CD4-positive, alpha-beta memory T cell (primary cell): ENCODE measurements around the gene STBD1. TPM values are rescaled to one million over a fixed set of nuclear protein-coding genes. Genes with fewer than 3 reads are reported as not detected.
"Not testable (repeated sequence)": the region's sequence is repeated elsewhere in the genome, so short reads cannot be mapped to it uniquely, and the experiment has no call there.

Experiments
- CTCF ChIA-PET: fragments of 350-600 bp; sonication (Branson Sonifier 250); formaldehyde crosslinking; loops from one replicate; lab custom pipeline; 2021; ENCODE audit warnings: inconsistent platforms; ENCODE audit not compliant: partially characterized antibody; lab: Charles Lee
- POLR2A ChIA-PET: fragments of 350-600 bp; sonication (Branson Sonifier 250); formaldehyde crosslinking; loops from one replicate; lab custom pipeline; 2021; ENCODE audit not compliant: partially characterized antibody; lab: Charles Lee
- DNase-seq, 5 donors: peaks; one replicate each; pipeline versions ENCODE4 v3.0.0 to v3.0.0-alpha.2; 2020 to 2022; ENCODE audit warnings: mixed read lengths in 1 of 5
- H3K27ac ChIP-seq: one replicate; pipeline ENCODE4 v1.7.0; 2013; ENCODE audit warnings: low read depth, low read length
- H3K27me3 ChIP-seq: 2 replicates; pipeline ENCODE4 v1.7.0; 2013; ENCODE audit warnings: mild to moderate bottlenecking, low read length, moderate library complexity; ENCODE audit not compliant: insufficient read depth
- H3K36me3 ChIP-seq: 2 replicates; pipeline ENCODE4 v1.7.0; 2013; ENCODE audit warnings: mild to moderate bottlenecking, low read length, moderate library complexity; ENCODE audit not compliant: insufficient read depth
- H3K4me1 ChIP-seq: 2 replicates; pipeline ENCODE4 v1.7.0; 2013; ENCODE audit warnings: mild to moderate bottlenecking, low read length, moderate library complexity; ENCODE audit not compliant: insufficient read depth
- H3K4me3 ChIP-seq, 2 donors: one replicate each; pipeline ENCODE4 v1.7.0; 2013; ENCODE audit warnings: low read length in 2 of 2, mild to moderate bottlenecking in 1 of 2
- H3K9me3 ChIP-seq, 2 donors: one replicate each; pipeline ENCODE4 v1.7.0; 2013; ENCODE audit warnings: low read length in 2 of 2, control low read depth in 1 of 2; ENCODE audit not compliant: control insufficient read depth in 1 of 2
- H3K27ac Mint-ChIP-seq, 7 donors: one replicate each; pipeline ENCODE4 v1.8.0; 2020 to 2021; ENCODE audit warnings: mixed read lengths in 7 of 7, mild to moderate bottlenecking in 6 of 7, inconsistent platforms in 3 of 7, moderate library complexity in 3 of 7
- H3K27me3 Mint-ChIP-seq, 2 donors: one replicate each; pipeline ENCODE4 v1.8.0; 2020 to 2021; ENCODE audit warnings: mixed read lengths in 2 of 2
- H3K36me3 Mint-ChIP-seq, 2 donors: one replicate each; pipeline ENCODE4 v1.8.0; 2020 to 2021; ENCODE audit warnings: mixed read lengths in 2 of 2, inconsistent platforms in 1 of 2, mild to moderate bottlenecking in 1 of 2
- H3K4me1 Mint-ChIP-seq, 4 donors: one replicate each; pipeline ENCODE4 v1.8.0; 2020 to 2021; ENCODE audit warnings: mixed read lengths in 4 of 4, mild to moderate bottlenecking in 1 of 4
- H3K4me3 Mint-ChIP-seq, 8 donors: one replicate each; pipeline ENCODE4 v1.8.0; 2020 to 2021; ENCODE audit warnings: mixed read lengths in 8 of 8, mild to moderate bottlenecking in 7 of 8, moderate library complexity in 6 of 8, inconsistent platforms in 3 of 8
- H3K9me3 Mint-ChIP-seq, 8 donors: one replicate each; pipeline ENCODE4 v1.8.0; 2020 to 2021; ENCODE audit warnings: mixed read lengths in 8 of 8, mild to moderate bottlenecking in 5 of 8, inconsistent platforms in 3 of 8, moderate library complexity in 1 of 8
- intact Hi-C: fragments of 100-400 bp; cut with micrococcal nuclease; formaldehyde crosslinking; loops from one replicate; pipeline ENCODE4 v1.15.1; 2023
- polyA plus RNA-seq, 2 donors: library from polyadenylated mRNA; unstranded; fragments of 300-500 nt; fragmentation: Illumina TruSeq; gene quantifications; one replicate each; pipeline ENCODE4 v1.2.3, GENCODE V29; 2021
- total RNA-seq, 2 experiments: library from RNA; stranded (reverse); gene quantifications; one replicate each; pipeline ENCODE4 v1.2.3, GENCODE V29; 2021

STBD1 gene
- total and polyA plus RNA-seq, 4 experiments from 2014 or later = 1.2 to 3.8 (median 3.5) TPM

- Histone ChIP-seq H3K27me3 (no peaks in the 10 kb centered on the region), H3K4me1 (no peaks in the 10 kb centered on the region), H3K4me3 (no peak overlapping the region), H3K27ac (no peak overlapping the region), H3K9me3 (no peaks in the 10 kb centered on the region), H3K36me3 (no peaks in the 10 kb centered on the region)
- Mint-ChIP-seq H3K27me3 (peaks cover 1 to 3% of the 10 kb centered on the region in 2 donors), H3K9me3 (peaks cover 0 to 12% (median 4%) of the 10 kb centered on the region in 8 donors), H3K36me3 (peaks cover 0 to 3% of the 10 kb centered on the region in 2 donors), H3K27ac (no peak overlapping the region), H3K4me1 (no peaks in the 10 kb centered on the region), H3K4me3 (no peak overlapping the region)
- intact Hi-C loops = no loop called here
- POLR2A ChIA-PET = no interaction called here
- DNase-seq = no peak
- CTCF ChIA-PET = interaction anchor here (1.6 kb wide), 1 partner anchor 163 kb away, joined by 3 read pairs; no protein-coding TSS in a partner anchor
Observed at GRCh38 chr4:76342191-76342590, 35.7 kb downstream of the STBD1 start.

- Histone ChIP-seq H3K4me1 (no peaks in the 10 kb centered on the region), H3K27me3 (no peaks in the 10 kb centered on the region), H3K27ac (no peak overlapping the region), H3K9me3 (no peaks in the 10 kb centered on the region), H3K36me3 (no peaks in the 10 kb centered on the region), H3K4me3 (no peak overlapping the region)
- no peaks in the 10 kb centered on the region for H3K4me1 Mint-ChIP-seq
- H3K27me3 Mint-ChIP-seq = peaks cover 3% of the 10 kb centered on the region in 2 donors
- H3K27ac Mint-ChIP-seq = no peak overlapping the region
- peaks cover 1 to 3% of the 10 kb centered on the region in 2 donors for H3K36me3 Mint-ChIP-seq
- H3K4me3 Mint-ChIP-seq = no peak overlapping the region
- DNase-seq = no peak
- POLR2A ChIA-PET = no interaction called here
- intact Hi-C loops = no loop called here
- CTCF ChIA-PET = interaction anchor here (1.6 kb wide), 1 partner anchor 164 kb away, joined by 3 read pairs; no protein-coding TSS in a partner anchor
- H3K9me3 Mint-ChIP-seq = peaks cover 0 to 18% (median 8%) of the 10 kb centered on the region in 8 donors
Observed at GRCh38 chr4:76342803-76343202, 36.3 kb downstream of the STBD1 start.

GRCh38 chr4:76354517-76355473, 48.3 kb downstream of the STBD1 start:
- Mint-ChIP-seq H3K4me3 (peak overlapping the region in 7 of 8 donors; percentile 7 to 77 (median 72)), H3K27me3 (peaks cover 2 to 4% of the 10 kb centered on the region in 2 donors), H3K36me3 (peaks cover 11 to 14% of the 10 kb centered on the region in 2 donors), H3K9me3 (peaks cover 5 to 31% (median 24%) of the 10 kb centered on the region in 8 donors), H3K27ac (peak overlapping the region in 3 of 7 donors; percentile 0 to 42 (median 2)), H3K4me1 (peaks cover 9 to 17% (median 13%) of the 10 kb centered on the region in 4 donors)
- H3K27ac ChIP-seq = no peak overlapping the region
- peaks cover 17% of the 10 kb centered on the region for H3K4me1 ChIP-seq
- POLR2A ChIA-PET = interaction anchor here (1.5 kb wide), 1 partner anchor 49 kb away, joined by 12 read pairs; the partner anchor contains the start of gene STBD1
- no peaks in the 10 kb centered on the region for H3K36me3 ChIP-seq
- no peak overlapping the region for H3K4me3 ChIP-seq
- H3K27me3 ChIP-seq = no peaks in the 10 kb centered on the region
- peak in 4 of 5 donors; percentile 17 to 35 (median 26) for DNase-seq
- intact Hi-C loops = no loop called here
- H3K9me3 ChIP-seq = no peaks in the 10 kb centered on the region
- CTCF ChIA-PET = interaction anchor here (0.7 to 4.4 kb wide), 7 partner anchors 8 to 175 kb away, joined by 3 to 32 read pairs (median 5); partner anchors contain the start of gene STBD1

GRCh38 chr4:76357981-76358380, 51.4 kb downstream of the STBD1 start:
- Histone ChIP-seq H3K9me3 (no peaks in the 10 kb centered on the region), H3K27me3 (no peaks in the 10 kb centered on the region), H3K27ac (no peak overlapping the region), H3K4me1 (peaks cover 17% of the 10 kb centered on the region), H3K36me3 (no peaks in the 10 kb centered on the region), H3K4me3 (no peak overlapping the region)
- DNase-seq = no peak
- peaks cover 9 to 17% (median 13%) of the 10 kb centered on the region in 4 donors for H3K4me1 Mint-ChIP-seq
- POLR2A ChIA-PET = no interaction called here
- intact Hi-C loops = no loop called here
- peaks cover 4% of the 10 kb centered on the region in 2 donors for H3K27me3 Mint-ChIP-seq
- H3K27ac Mint-ChIP-seq = peak overlapping the region in 1 of 7 donors; percentile 5
- H3K9me3 Mint-ChIP-seq = peaks cover 6 to 42% (median 32%) of the 10 kb centered on the region in 8 donors
- CTCF ChIA-PET = no interaction called here
- peaks cover 12 to 14% of the 10 kb centered on the region in 2 donors for H3K36me3 Mint-ChIP-seq
- no peak overlapping the region for H3K4me3 Mint-ChIP-seq

GRCh38 chr4:76359881-76360466, 53.4 kb downstream of the STBD1 start:
- H3K4me3 ChIP-seq, POLR2A ChIA-PET, H3K27me3 Mint-ChIP-seq, DNase-seq, H3K27ac Mint-ChIP-seq, H3K4me1 Mint-ChIP-seq, H3K27me3 ChIP-seq, H3K4me1 ChIP-seq, H3K4me3 Mint-ChIP-seq, H3K27ac ChIP-seq, H3K36me3 ChIP-seq, H3K9me3 ChIP-seq, intact Hi-C loops: not testable (repeated sequence)
- peaks cover 6 to 42% (median 32%) of the 10 kb centered on the region in 8 donors for H3K9me3 Mint-ChIP-seq
- CTCF ChIA-PET = interaction anchor here (1.0 kb wide), 1 partner anchor 180 kb away, joined by 3 read pairs; no protein-coding TSS in a partner anchor
- peaks cover 10 to 14% of the 10 kb centered on the region in 2 donors for H3K36me3 Mint-ChIP-seq

Other genes with a start within 250 kb of the STBD1 start
- gene ART3, start 232.0 kb upstream of the STBD1 start, total RNA-seq = not detected
- gene ART3, start 232.0 kb upstream of the STBD1 start, polyA plus RNA-seq = not detected
- gene NUP54, start 158.3 kb upstream of the STBD1 start, total RNA-seq = 10 to 100 TPM; 49.3 to 52.8 TPM
- 10 to 100 TPM; 37.8 to 39.3 TPM for gene NUP54, start 158.3 kb upstream of the STBD1 start, polyA plus RNA-seq
- 10 to 100 TPM; 23.3 to 23.5 TPM for gene SCARB2, start 92.9 kb upstream of the STBD1 start, total RNA-seq
- gene SCARB2, start 92.9 kb upstream of the STBD1 start, polyA plus RNA-seq = 10 to 100 TPM; 10.2 to 15.7 TPM
- under 1 TPM in 1 of 2 experiments, not detected in 1; 0.64 TPM for gene FAM47E, start 55.0 kb upstream of the STBD1 start, total RNA-seq
- gene FAM47E, start 55.0 kb upstream of the STBD1 start, polyA plus RNA-seq = under 1 TPM in 1 of 2 donors, not detected in 1; 0.18 TPM
- not detected for gene CCDC158, start 114.4 kb downstream of the STBD1 start, total RNA-seq
- not detected for gene CCDC158, start 114.4 kb downstream of the STBD1 start, polyA plus RNA-seq
- not detected for gene SHROOM3, start 128.5 kb downstream of the STBD1 start, total RNA-seq
- not detected for gene SHROOM3, start 128.5 kb downstream of the STBD1 start, polyA plus RNA-seq